ENCODE results near the gene TMEM108.

GRCh38 chr3:133426721-133427120, 388.5 kb downstream of the TMEM108 start:
- TF ChIP-seq CTCF (IDR thresholded peaks at IDR 0.05) (no peak), ZFX (IDR thresholded peaks at IDR 0.05; ENCODE audit: borderline replicate concordance) (no peak)

Data from 22Rv1 (cell line).